ENCODE data around the gene RIMBP3C. TPM values are rescaled to one million over a fixed set of nuclear protein-coding genes. Genes with fewer than 3 reads are reported as not detected.
"Not testable (repeated sequence)": the region's sequence is repeated elsewhere in the genome, so short reads cannot be mapped to it uniquely, and the experiment has no call there.

The RIMBP3C gene
- total RNA-seq, 1 experiment from 2014 or later: 0.13 TPM

DNA sequence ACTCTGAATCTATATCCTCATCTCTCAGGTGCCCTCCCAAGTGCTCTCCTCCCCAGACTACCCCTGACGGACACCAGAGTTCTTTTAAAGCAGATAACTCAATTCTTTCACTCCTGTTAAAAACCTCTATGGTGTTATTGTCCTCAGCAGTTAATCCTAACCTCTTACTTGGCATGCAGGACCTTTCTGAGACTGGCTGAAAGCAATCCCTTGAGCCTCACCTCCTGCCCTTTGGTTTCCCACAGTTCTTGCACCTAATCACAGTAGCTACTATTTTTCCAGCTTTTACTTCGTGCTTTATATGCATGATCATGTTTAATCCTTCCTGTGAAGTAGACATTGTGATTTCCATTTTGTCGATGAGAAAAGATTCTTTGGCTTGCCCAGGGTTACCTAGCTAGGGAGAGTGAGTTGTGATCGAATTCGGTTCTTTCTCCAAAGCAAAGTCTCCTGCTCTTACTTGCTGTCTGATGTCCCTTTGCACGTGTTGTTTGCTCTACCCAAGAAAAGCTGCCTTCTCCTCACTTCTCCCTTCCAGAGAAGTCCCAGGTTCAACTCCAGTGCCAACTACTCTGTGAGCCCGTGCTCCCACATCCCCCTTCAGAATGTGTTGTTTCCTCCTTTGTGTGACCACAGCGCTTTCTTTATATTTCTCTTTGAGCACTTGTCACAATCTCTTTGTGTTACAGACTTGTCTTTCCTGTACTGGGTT, 18.4 kb upstream of the RIMBP3C start:
- H3K27ac ChIP-seq: no peak overlapping the region

DNA sequence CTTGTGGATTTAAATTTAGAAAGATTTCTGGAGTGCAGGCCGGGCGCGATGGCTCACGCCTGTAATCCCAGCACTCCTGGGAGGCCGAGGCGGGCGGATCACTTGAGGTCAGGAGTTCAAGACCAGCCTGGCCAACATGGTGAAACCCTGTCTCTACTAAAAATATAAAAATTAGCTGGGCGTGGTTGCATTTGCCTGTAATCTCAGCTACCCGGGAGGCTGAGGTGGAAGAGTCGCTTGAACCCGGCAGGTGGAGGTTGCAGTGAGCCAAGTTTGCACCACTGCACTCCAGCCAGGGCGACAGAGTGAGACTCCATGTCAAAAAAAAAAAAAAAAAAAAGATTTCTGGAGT, 17.8 kb upstream of the RIMBP3C start:
- H3K4me1 ChIP-seq (replicated peaks; ENCODE audit: insufficient read depth): peaks cover 20% of the 10 kb centered on the region
- H3K36me3 ChIP-seq (ENCODE audit: low read depth); DNase-seq; H2AFZ ChIP-seq; H3K9me2 ChIP-seq (ENCODE audit: insufficient read depth); BruUV-seq (replicated peaks); POLR2A ChIA-PET (ENCODE audit: unreplicated experiment); H3F3A ChIP-seq (ENCODE audit: insufficient read depth, low read depth); H3K9me3 ChIP-seq (ENCODE audit: insufficient read depth, low read depth); H3K27me3 ChIP-seq (ENCODE audit: insufficient read depth, low read depth); intact Hi-C loops (cut with micrococcal nuclease; ENCODE audit: unreplicated experiment); CTCF ChIA-PET; H3K27ac ChIP-seq: not testable (repeated sequence)
- peak overlapping the region; percentile 83; the same call in 1 of the 2 replicates for H3K4me3 ChIP-seq
- H4K20me1 ChIP-seq (ENCODE audit: insufficient read depth): peaks cover 54% of the 10 kb centered on the region
- H3K79me2 ChIP-seq (ENCODE audit: low read depth): peaks cover 65% of the 10 kb centered on the region
- H3K4me2 ChIP-seq: peak overlapping the region; percentile 95

More for the DNA sequence above, 18.4 kb upstream of the RIMBP3C start:
- Histone ChIP-seq H3K9me2 (ENCODE audit: insufficient read depth) (no peaks in the 10 kb centered on the region), H3K9me3 (ENCODE audit: insufficient read depth, low read depth) (no peaks in the 10 kb centered on the region), H3K4me3 (peak overlapping the region; percentile 11; the same call in 1 of the 2 replicates), H4K20me1 (ENCODE audit: insufficient read depth) (peaks cover 60% of the 10 kb centered on the region), H3K4me1 (replicated peaks; ENCODE audit: insufficient read depth) (peaks cover 26% of the 10 kb centered on the region), H3K4me2 (peak overlapping the region; percentile 95), H3K79me2 (ENCODE audit: low read depth) (peaks cover 70% of the 10 kb centered on the region), H3K27me3 (ENCODE audit: insufficient read depth, low read depth) (no peaks in the 10 kb centered on the region), H2AFZ (no peak overlapping the region), H3F3A (ENCODE audit: insufficient read depth, low read depth) (peaks cover 6% of the 10 kb centered on the region; the same call in 1 of the 2 replicates), H3K36me3 (ENCODE audit: low read depth) (no peaks in the 10 kb centered on the region)
- no peak for TF ChIP-seq EZH2 (IDR thresholded peaks at IDR 0.05; ENCODE audit: low read depth)
- TF ChIP-seq, protein P1, sequence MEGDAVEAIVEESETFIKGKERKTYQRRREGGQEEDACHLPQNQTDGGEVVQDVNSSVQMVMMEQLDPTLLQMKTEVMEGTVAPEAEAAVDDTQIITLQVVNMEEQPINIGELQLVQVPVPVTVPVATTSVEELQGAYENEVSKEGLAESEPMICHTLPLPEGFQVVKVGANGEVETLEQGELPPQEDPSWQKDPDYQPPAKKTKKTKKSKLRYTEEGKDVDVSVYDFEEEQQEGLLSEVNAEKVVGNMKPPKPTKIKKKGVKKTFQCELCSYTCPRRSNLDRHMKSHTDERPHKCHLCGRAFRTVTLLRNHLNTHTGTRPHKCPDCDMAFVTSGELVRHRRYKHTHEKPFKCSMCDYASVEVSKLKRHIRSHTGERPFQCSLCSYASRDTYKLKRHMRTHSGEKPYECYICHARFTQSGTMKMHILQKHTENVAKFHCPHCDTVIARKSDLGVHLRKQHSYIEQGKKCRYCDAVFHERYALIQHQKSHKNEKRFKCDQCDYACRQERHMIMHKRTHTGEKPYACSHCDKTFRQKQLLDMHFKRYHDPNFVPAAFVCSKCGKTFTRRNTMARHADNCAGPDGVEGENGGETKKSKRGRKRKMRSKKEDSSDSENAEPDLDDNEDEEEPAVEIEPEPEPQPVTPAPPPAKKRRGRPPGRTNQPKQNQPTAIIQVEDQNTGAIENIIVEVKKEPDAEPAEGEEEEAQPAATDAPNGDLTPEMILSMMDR (conservative IDR thresholded peaks at IDR 0.05): no peak
- no peak for DNase-seq
- no TSS peak for BruUV-seq (replicated peaks)
- POLR2A ChIA-PET (ENCODE audit: unreplicated experiment): no interaction called here
- intact Hi-C loops (cut with micrococcal nuclease; ENCODE audit: unreplicated experiment): no loop called here
- CTCF ChIA-PET: no interaction called here

DNA sequence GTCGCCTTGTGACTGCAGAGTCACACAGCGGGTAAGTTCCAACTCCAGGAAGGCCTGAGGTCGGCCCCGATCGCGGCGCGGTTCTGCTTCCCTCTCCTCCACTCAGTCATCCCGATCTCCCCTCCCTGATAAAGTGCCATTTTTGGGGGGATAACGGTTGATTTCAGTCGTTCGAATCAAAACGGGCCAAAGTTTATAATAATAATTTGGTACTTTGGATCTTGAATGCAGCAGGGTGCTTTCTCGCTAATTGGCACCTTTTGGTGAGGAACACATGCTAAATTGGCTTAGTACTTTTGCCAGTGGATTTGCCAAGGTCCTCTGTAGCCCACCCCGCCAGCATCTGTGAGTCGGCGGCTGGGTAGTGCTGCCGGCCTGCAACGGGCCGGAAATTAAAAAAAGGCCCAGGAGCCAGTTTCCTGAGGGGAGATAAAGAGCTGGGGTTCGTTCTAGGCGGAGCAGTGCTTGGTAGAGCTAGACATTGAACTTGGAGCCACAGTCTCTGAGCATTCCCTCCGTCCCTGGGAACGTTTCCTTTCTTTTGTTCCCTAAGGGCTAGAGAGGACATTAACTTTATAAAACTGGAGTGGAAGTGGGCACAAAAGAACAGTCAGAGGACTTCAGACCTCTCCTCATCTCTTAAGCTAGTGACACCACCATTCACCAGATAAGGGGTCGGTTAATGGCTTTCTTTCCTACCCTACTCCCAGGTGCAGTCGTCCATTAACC, 17.2 kb upstream of the RIMBP3C start:
- H2AFZ ChIP-seq: peak overlapping the region; percentile 76; the same call in 1 of the 2 replicates

More for the DNA sequence above, 17.2 kb upstream of the RIMBP3C start:
- no peaks in the 10 kb centered on the region for H3K9me3 ChIP-seq (ENCODE audit: insufficient read depth, low read depth)
- H3K27me3 ChIP-seq (ENCODE audit: insufficient read depth, low read depth): no peaks in the 10 kb centered on the region
- TF ChIP-seq, protein P1 (conservative IDR thresholded peaks at IDR 0.05): no peak
- no peak for TF ChIP-seq EZH2 (IDR thresholded peaks at IDR 0.05; ENCODE audit: low read depth)
- peak overlapping the region; percentile 95 for H3K4me2 ChIP-seq
- H3K79me2 ChIP-seq (ENCODE audit: low read depth): peaks cover 59% of the 10 kb centered on the region
- peaks cover 49% of the 10 kb centered on the region for H4K20me1 ChIP-seq (ENCODE audit: insufficient read depth)
- intact Hi-C loops (cut with micrococcal nuclease; ENCODE audit: unreplicated experiment): no loop called here
- peak overlapping the region; percentile 64; the same call in 1 of the 2 replicates for H3K27ac ChIP-seq
- peak overlapping the region; percentile 83 for H3K4me3 ChIP-seq
- ChIA-PET POLR2A (ENCODE audit: unreplicated experiment) (no interaction called here), CTCF (no interaction called here)
- no peak for DNase-seq
- H3K4me1 ChIP-seq (replicated peaks; ENCODE audit: insufficient read depth): peaks cover 15% of the 10 kb centered on the region
- BruUV-seq (replicated peaks): TSS peak; percentile 35
- H3F3A ChIP-seq (ENCODE audit: insufficient read depth, low read depth): no peaks in the 10 kb centered on the region
- H3K36me3 ChIP-seq (ENCODE audit: low read depth): no peaks in the 10 kb centered on the region
- no peaks in the 10 kb centered on the region for H3K9me2 ChIP-seq (ENCODE audit: insufficient read depth)

Data from PC-9 (cell line).